Parathyroid adenoma (tissue), 2 donors: ENCODE results near the gene NCBP2.

Source experiments
- H2AFZ ChIP-seq: fragments of 300-600 bp; sonication (generic); one replicate; pipeline ENCODE4 v1.7.0; 2017; ENCODE audit warnings: antibody characterized with exemption, mild to moderate bottlenecking
- H3K27ac ChIP-seq: fragments of 300-600 bp; sonication (generic); one replicate; pipeline ENCODE4 v1.7.0; 2017
- H3K27me3 ChIP-seq: fragments of 300-600 bp; sonication (generic); one replicate; pipeline ENCODE4 v1.7.0; 2017; ENCODE audit warnings: low read length; ENCODE audit not compliant: control insufficient read depth, insufficient read depth
- H3K36me3 ChIP-seq: fragments of 300-600 bp; sonication (generic); one replicate; pipeline ENCODE4 v1.7.0; 2017; ENCODE audit warnings: low read length; ENCODE audit not compliant: control insufficient read depth, insufficient read depth
- H3K4me1 ChIP-seq: fragments of 300-600 bp; sonication (generic); one replicate; pipeline ENCODE4 v1.7.0; 2017; ENCODE audit warnings: control low read depth
- H3K4me2 ChIP-seq: fragments of 300-600 bp; sonication (generic); one replicate; pipeline ENCODE4 v1.7.0; 2017; ENCODE audit warnings: low read length
- H3K4me3 ChIP-seq: fragments of 300-600 bp; sonication (generic); one replicate; pipeline ENCODE4 v1.7.0; 2017; ENCODE audit warnings: low read depth, low read length
- H3K79me2 ChIP-seq: fragments of 300-600 bp; sonication (generic); one replicate; pipeline ENCODE4 v1.7.0; 2017; ENCODE audit warnings: control low read depth
- H3K9ac ChIP-seq: fragments of 300-600 bp; sonication (generic); one replicate; pipeline ENCODE4 v1.7.0; 2017; ENCODE audit warnings: mild to moderate bottlenecking
- H3K9me3 ChIP-seq: fragments of 300-600 bp; sonication (generic); one replicate; pipeline ENCODE4 v1.7.0; 2017; ENCODE audit warnings: low read length; ENCODE audit not compliant: control insufficient read depth
- TF ChIP-seq, protein P1 (sequence below): fragments of 300-600 bp; sonication (generic); IDR thresholded peaks from one replicate; pipeline ENCODE4 v1.7.0; 2017; ENCODE audit warnings: antibody characterized with exemption, mild to moderate bottlenecking
- donor health status: primary hyperparathyroidism.

The NCBP2 gene

GRCh38 chr3:196969134-196969659 is 26.9 kb upstream of the NCBP2 start:
- Histone ChIP-seq H3K4me3 (peak overlapping the region; percentile 62), H3K27me3 (no peaks in the 10 kb centered on the region), H2AFZ (peak overlapping the region; percentile 97), H3K9ac (no peak overlapping the region), H3K4me1 (peaks cover 4% of the 10 kb centered on the region), H3K36me3 (no peaks in the 10 kb centered on the region), H3K27ac (peak overlapping the region; percentile 59), H3K79me2 (peaks cover 3% of the 10 kb centered on the region), H3K4me2 (peak overlapping the region; percentile 93), H3K9me3 (no peaks in the 10 kb centered on the region)
- TF ChIP-seq, protein P1, sequence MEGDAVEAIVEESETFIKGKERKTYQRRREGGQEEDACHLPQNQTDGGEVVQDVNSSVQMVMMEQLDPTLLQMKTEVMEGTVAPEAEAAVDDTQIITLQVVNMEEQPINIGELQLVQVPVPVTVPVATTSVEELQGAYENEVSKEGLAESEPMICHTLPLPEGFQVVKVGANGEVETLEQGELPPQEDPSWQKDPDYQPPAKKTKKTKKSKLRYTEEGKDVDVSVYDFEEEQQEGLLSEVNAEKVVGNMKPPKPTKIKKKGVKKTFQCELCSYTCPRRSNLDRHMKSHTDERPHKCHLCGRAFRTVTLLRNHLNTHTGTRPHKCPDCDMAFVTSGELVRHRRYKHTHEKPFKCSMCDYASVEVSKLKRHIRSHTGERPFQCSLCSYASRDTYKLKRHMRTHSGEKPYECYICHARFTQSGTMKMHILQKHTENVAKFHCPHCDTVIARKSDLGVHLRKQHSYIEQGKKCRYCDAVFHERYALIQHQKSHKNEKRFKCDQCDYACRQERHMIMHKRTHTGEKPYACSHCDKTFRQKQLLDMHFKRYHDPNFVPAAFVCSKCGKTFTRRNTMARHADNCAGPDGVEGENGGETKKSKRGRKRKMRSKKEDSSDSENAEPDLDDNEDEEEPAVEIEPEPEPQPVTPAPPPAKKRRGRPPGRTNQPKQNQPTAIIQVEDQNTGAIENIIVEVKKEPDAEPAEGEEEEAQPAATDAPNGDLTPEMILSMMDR, result no peak

DNA sequence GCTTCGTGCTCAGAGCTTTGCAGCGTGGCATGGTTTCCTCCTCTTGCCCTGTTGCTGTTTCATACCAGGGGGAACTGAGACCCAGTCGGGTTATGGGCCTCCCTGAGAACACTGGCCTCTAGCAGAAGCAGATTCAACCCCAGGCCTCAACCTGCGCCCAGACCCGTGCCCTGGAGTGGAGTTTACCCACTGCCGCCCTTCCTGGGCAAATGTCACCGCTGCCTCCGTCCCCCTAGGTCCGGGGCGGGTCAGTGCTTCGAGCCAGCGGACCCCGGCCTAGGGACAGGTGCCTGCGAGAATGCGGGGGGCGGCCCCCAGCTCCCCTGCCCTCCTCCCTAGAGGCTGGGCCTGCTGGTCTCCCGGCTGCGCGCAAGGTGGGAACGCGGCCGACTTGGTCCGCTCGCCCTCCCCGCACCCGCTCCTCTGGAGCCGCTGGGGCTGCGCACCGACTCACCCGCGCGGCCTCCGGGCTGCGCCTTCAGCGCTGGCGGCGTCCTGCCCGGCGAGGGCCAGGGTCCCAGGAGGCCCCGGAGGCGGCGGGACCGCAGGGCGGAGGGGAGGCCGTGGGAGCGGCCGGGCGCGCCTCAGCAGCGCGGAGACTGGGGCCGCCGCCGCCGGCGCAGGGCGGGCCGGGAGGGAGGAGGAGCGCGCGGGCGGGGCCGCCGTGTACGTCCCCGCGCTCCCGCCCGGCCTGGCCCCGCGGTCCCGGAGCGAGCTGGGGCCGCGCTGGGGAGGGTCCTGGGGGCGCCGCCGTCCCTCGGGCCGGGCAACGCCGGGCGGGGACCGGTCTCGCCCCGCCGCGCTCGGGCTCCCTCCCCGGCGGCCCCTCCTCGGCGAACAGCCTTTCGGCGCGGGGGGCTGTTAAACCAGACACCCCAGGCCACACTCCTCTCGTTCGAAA is 26.2 kb upstream of the NCBP2 start, which contains the start of gene PIGZ:
Gene PIGZ (minus strand): TSS at position 601 of the 901 bp plus-strand sequence. CDS start 16,802 bp downstream, outside the sequence.
- H3K27me3 ChIP-seq, result no peaks in the 10 kb centered on the region
- peak within 1 kb of the TSS; percentile 97 for H2AFZ ChIP-seq
- peak within 1 kb of the TSS; percentile 59 for H3K27ac ChIP-seq
- TF ChIP-seq, protein P1, result no peak
- peaks cover 3% of the 10 kb centered on the region for H3K79me2 ChIP-seq
- peak within 1 kb of the TSS; percentile 63 for H3K4me3 ChIP-seq
- no peaks in the 10 kb centered on the region for H3K36me3 ChIP-seq
- no peaks in the 10 kb centered on the region for H3K9me3 ChIP-seq
- H3K4me1 ChIP-seq, result peaks cover 4% of the 10 kb centered on the region
- peak within 1 kb of the TSS; percentile 98 for H3K4me2 ChIP-seq
- peak within 1 kb of the TSS; percentile 53 for H3K9ac ChIP-seq

GRCh38 chr3:196967412-196968232 is 25.3 kb upstream of the NCBP2 start:
- no peak overlapping the region for H3K27ac ChIP-seq
- peaks cover 4% of the 10 kb centered on the region for H3K4me1 ChIP-seq
- peaks cover 3% of the 10 kb centered on the region for H3K79me2 ChIP-seq
- H3K9me3 ChIP-seq, result no peaks in the 10 kb centered on the region
- H3K27me3 ChIP-seq, result no peaks in the 10 kb centered on the region
- TF ChIP-seq, protein P1, result no peak
- peak overlapping the region; percentile 63 for H3K4me3 ChIP-seq
- peak overlapping the region; percentile 98 for H3K4me2 ChIP-seq
- no peaks in the 10 kb centered on the region for H3K36me3 ChIP-seq
- H2AFZ ChIP-seq, result peak overlapping the region; percentile 97
- no peak overlapping the region for H3K9ac ChIP-seq

DNA sequence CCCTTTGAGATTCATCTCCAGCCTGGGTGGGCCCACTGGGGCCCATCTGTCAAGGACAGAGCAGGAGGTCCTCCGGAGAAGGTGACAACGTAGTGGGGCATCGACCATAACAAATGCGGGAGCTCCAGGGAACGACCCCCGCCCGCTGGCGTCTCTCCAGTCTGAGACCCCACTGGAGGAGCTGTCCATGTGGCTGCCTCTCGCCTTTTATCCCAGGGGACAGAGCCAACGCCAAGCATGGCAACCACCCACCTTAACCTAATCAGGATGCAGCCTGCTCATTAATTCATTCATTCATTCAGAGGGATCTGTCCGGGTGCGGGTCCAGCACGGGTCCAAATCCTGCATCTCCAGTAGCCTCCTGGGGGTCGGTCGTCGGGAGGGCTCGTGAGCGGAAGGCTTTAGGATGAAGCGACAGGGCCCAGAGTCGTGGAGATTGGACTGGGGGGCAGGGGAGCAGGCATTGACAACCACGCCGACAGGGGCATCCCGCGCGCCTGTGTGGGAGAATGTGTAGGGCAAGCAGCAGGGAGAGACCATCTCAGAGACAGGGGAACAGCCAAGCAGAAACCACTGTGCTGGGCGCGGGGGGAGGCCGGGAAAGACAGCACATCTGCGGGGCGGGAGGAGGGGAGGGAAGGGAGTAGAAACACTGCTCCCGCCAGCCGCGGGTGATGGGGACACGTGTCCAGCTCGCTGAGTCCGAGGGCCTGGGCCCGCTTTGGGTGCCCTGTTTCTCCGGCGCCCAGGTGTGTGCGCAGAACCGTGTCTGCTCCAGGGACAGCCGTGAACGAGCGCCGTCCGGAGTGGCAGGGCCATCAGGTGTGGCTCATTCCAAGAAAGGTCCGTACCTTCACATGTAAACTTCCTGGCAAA is 24.4 kb upstream of the NCBP2 start:
- H3K4me3 ChIP-seq, result no peak overlapping the region
- H3K27me3 ChIP-seq, result no peaks in the 10 kb centered on the region
- TF ChIP-seq, protein P1, result no peak
- H3K4me1 ChIP-seq, result peaks cover 4% of the 10 kb centered on the region
- H3K79me2 ChIP-seq, result peaks cover 3% of the 10 kb centered on the region
- H3K4me2 ChIP-seq, result no peak overlapping the region
- no peaks in the 10 kb centered on the region for H3K36me3 ChIP-seq
- no peaks in the 10 kb centered on the region for H3K9me3 ChIP-seq
- H2AFZ ChIP-seq, result no peak overlapping the region
- H3K9ac ChIP-seq, result no peak overlapping the region
- no peak overlapping the region for H3K27ac ChIP-seq
